Keratinocyte (primary cell): Measurements from ENCODE around the gene AGO3. TPM values are rescaled to one million over a fixed set of nuclear protein-coding genes. Genes with fewer than 3 reads are reported as not detected.
"Not testable (repeated sequence)": the region's sequence is repeated elsewhere in the genome, so short reads cannot be mapped to it uniquely, and the experiment has no call there.

Experiments used
- DNase-seq: peaks from one replicate; pipeline ENCODE4 v3.0.0-alpha.2; 2011; ENCODE audit warnings: low read depth, missing footprints, low spot score
- FAIRE-seq: peaks from 2 replicates; lab custom pipeline; 2011; peaks lifted over from hg19 to GRCh38; lab: Jason Lieb, UNC
- H2AFZ ChIP-seq: 2 replicates; pipeline ENCODE4 v1.6.0; 2012; ENCODE audit warnings: low read length, control low read depth, inconsistent platforms; ENCODE audit not compliant: control insufficient read depth
- H3K27ac ChIP-seq: 2 replicates; pipeline ENCODE4 v1.5.1; 2011; ENCODE audit warnings: low read length; ENCODE audit not compliant: control insufficient read depth, insufficient read depth
- H3K27me3 ChIP-seq: 3 replicates; pipeline ENCODE4 v1.6.0; 2011; ENCODE audit warnings: low read length; ENCODE audit not compliant: control insufficient read depth, insufficient read depth; ENCODE audit errors: extremely low read depth
- H3K36me3 ChIP-seq, 2 experiments: 2 replicates in 1 of 2; 3 replicates in 1 of 2; pipeline ENCODE4 v1.5.1; 2011; ENCODE audit warnings: low read length in 2 of 2, mild to moderate bottlenecking in 1 of 2; ENCODE audit not compliant: control insufficient read depth in 2 of 2, insufficient read depth in 2 of 2; ENCODE audit errors: extremely low read depth in 1 of 2
- H3K4me1 ChIP-seq: 3 replicates; pipeline ENCODE4 v1.5.1; 2011; ENCODE audit warnings: low read length; ENCODE audit not compliant: control insufficient read depth, insufficient read depth; ENCODE audit errors: extremely low read depth
- H3K4me2 ChIP-seq: 3 replicates; pipeline ENCODE4 v1.6.0; 2011; ENCODE audit warnings: low read depth, low read length; ENCODE audit not compliant: control insufficient read depth, insufficient read depth; ENCODE audit errors: extremely low read depth
- H3K4me3 ChIP-seq, 3 experiments: fragments of 200-600 bp in 1 of 3; sonication (generic) in 1 of 3; 2 replicates in 2 of 3; 3 replicates in 1 of 3; pipeline ENCODE4 v1.5.1; 2011 to 2016; ENCODE audit warnings: low read length in 3 of 3, mild to moderate bottlenecking in 3 of 3, control low read depth in 2 of 3, inconsistent platforms in 1 of 3, low read depth in 1 of 3, mixed read lengths in 1 of 3, mixed run types in 1 of 3, moderate library complexity in 1 of 3; ENCODE audit not compliant: control insufficient read depth in 2 of 3, insufficient read depth in 2 of 3; ENCODE audit errors: extremely low read depth in 1 of 3
- H3K79me2 ChIP-seq: 2 replicates; pipeline ENCODE4 v1.6.0; 2012; ENCODE audit warnings: low read length; ENCODE audit not compliant: control insufficient read depth, insufficient read depth
- H3K9ac ChIP-seq: 3 replicates; pipeline ENCODE4 v1.6.0; 2011; ENCODE audit warnings: low read length; ENCODE audit not compliant: control insufficient read depth, insufficient read depth; ENCODE audit errors: extremely low read depth
- H3K9me1 ChIP-seq: 3 replicates; pipeline ENCODE4 v1.6.0; 2011; ENCODE audit warnings: low read length; ENCODE audit not compliant: control insufficient read depth, insufficient read depth; ENCODE audit errors: extremely low read depth
- H3K9me3 ChIP-seq: 2 replicates; pipeline ENCODE4 v1.5.1; 2012; ENCODE audit warnings: low read depth, low read length; ENCODE audit not compliant: control insufficient read depth
- H4K20me1 ChIP-seq: 3 replicates; pipeline ENCODE4 v1.6.0; 2011; ENCODE audit warnings: low read length; ENCODE audit not compliant: control insufficient read depth, insufficient read depth; ENCODE audit errors: extremely low read depth
- CTCF ChIP-seq, 3 experiments: IDR thresholded peaks in 1 of 3; conservative IDR thresholded peaks in 1 of 3; optimal IDR thresholded peaks in 1 of 3; 2 replicates in 2 of 3; 3 replicates in 1 of 3; pipeline versions ENCODE3 to v1.5.1; 2011; ENCODE audit warnings: low read length in 3 of 3, mild to moderate bottlenecking in 3 of 3, moderate library complexity in 2 of 3, control low read depth in 1 of 3, inconsistent platforms in 1 of 3; ENCODE audit not compliant: insufficient read depth in 2 of 3; ENCODE audit errors: extremely low read depth in 1 of 3
- EZH2 ChIP-seq: IDR thresholded peaks from one replicate; pipeline ENCODE4 v1.6.1; 2012; ENCODE audit warnings: inconsistent platforms, mild to moderate bottlenecking, low read length, moderate library complexity
- dilution Hi-C: fragments of 300-500 bp; cut with MboI; formaldehyde crosslinking; loops from one replicate; pipeline ENCODE4 v1.7.0; 2020; ENCODE audit warnings: low sequenced_read_pairs; ENCODE audit not compliant: extremely low pct_ligation_motif_present
- polyA plus RNA-seq, 5 experiments: library from polyadenylated mRNA; depleted of rRNA in 3 of 5; stranded (reverse) in 3 of 5; stranded (forward) in 1 of 5; unstranded in 1 of 5; fragments of >200 nt; gene quantifications; 1 replicate in 1 of 5; 2 replicates in 3 of 5; 3 replicates in 1 of 5; pipeline versions ENCODE4 v1.2.1 to v1.2.3, GENCODE V29; 2011 to 2012; ENCODE audit warnings: missing spikeins in 2 of 5, low read depth in 1 of 5, low replicate concordance in 1 of 5

AGO3 gene
- polyA plus RNA-seq, 1 donor (not counting 4 experiments of a cell fraction or from before 2014, with no cell fraction given): 14.0 TPM

- H3K9ac ChIP-seq: no peak overlapping the region
- dilution Hi-C loops: no loop called here
Measured at GRCh38 chr1:35968396-35968795, 37.5 kb downstream of the AGO3 start.

GRCh38 chr1:35971601-35972000 is 40.7 kb downstream of the AGO3 start:
- H3K27me3 ChIP-seq: no peaks in the 10 kb centered on the region
- H3K4me3 ChIP-seq: no peak overlapping the region
- no peaks in the 10 kb centered on the region for H3K4me1 ChIP-seq
- FAIRE-seq: no peak
- no peak overlapping the region for H3K4me2 ChIP-seq
- no peak overlapping the region for H2AFZ ChIP-seq
- H4K20me1 ChIP-seq: no peaks in the 10 kb centered on the region
- TF ChIP-seq CTCF (optimal IDR thresholded peaks at IDR 0.05 in 1 of 3, IDR thresholded peaks at IDR 0.05 in 1 of 3, conservative IDR thresholded peaks at IDR 0.05 in 1 of 3; ENCODE audit: extremely low read depth in 1 of 3, insufficient read depth in 2 of 3, low read length in 3 of 3): no peak
- dilution Hi-C loops: no loop called here
- no peak overlapping the region for H3K9ac ChIP-seq
- H3K36me3 ChIP-seq: peaks cover 2 to 17% of the 10 kb centered on the region in 2 experiments
- DNase-seq: no peak
- no peaks in the 10 kb centered on the region for H3K79me2 ChIP-seq
- no peak overlapping the region for H3K27ac ChIP-seq
- no peaks in the 10 kb centered on the region for H3K9me3 ChIP-seq
- no peaks in the 10 kb centered on the region for H3K9me1 ChIP-seq

More at GRCh38 chr1:35968396-35968795, 37.5 kb downstream of the AGO3 start:
- TF ChIP-seq EZH2 (no peak), CTCF (optimal IDR thresholded peaks at IDR 0.05 in 1 of 3, IDR thresholded peaks at IDR 0.05 in 1 of 3, conservative IDR thresholded peaks at IDR 0.05 in 1 of 3; ENCODE audit: extremely low read depth in 1 of 3, insufficient read depth in 2 of 3, low read length in 3 of 3) (no peak)
- H3K9me3 ChIP-seq: no peaks in the 10 kb centered on the region
- no peak for DNase-seq
- H3K27ac ChIP-seq: no peak overlapping the region
- no peak overlapping the region for H3K4me3 ChIP-seq
- peaks cover 2% of the 10 kb centered on the region for H3K9me1 ChIP-seq
- FAIRE-seq: no peak
- H3K79me2 ChIP-seq: peaks cover 2% of the 10 kb centered on the region
- H4K20me1 ChIP-seq: no peaks in the 10 kb centered on the region
- H3K36me3 ChIP-seq: peaks cover 2 to 10% of the 10 kb centered on the region in 2 experiments
- H3K4me2 ChIP-seq: no peak overlapping the region
- no peaks in the 10 kb centered on the region for H3K27me3 ChIP-seq
- no peaks in the 10 kb centered on the region for H3K4me1 ChIP-seq
- H2AFZ ChIP-seq: no peak overlapping the region

GRCh38 chr1:35972631-35973030 is 41.7 kb downstream of the AGO3 start:
- H3K9me1 ChIP-seq, H3K4me2 ChIP-seq, FAIRE-seq, H3K27ac ChIP-seq, H3K79me2 ChIP-seq, H4K20me1 ChIP-seq, H3K4me3 ChIP-seq, H3K4me1 ChIP-seq, H3K9me3 ChIP-seq, H2AFZ ChIP-seq, H3K9ac ChIP-seq, H3K27me3 ChIP-seq, dilution Hi-C loops, DNase-seq: not testable (repeated sequence)
- H3K36me3 ChIP-seq: peaks cover 2 to 17% of the 10 kb centered on the region in 2 experiments
